Measurements from ENCODE around the gene STRAP.

Gene STRAP

GRCh38 chr12:15887043-15887817 lies 5.0 kb downstream of the STRAP start:
- no peaks in the 10 kb centered on the region for H3K27me3 Mint-ChIP-seq (ENCODE audit: low read depth, poor library complexity)

GRCh38 chr12:15892645-15893259 lies 10.6 kb downstream of the STRAP start:
- Mint-ChIP-seq H3K4me1 (no peaks in the 10 kb centered on the region), H3K27me3 (ENCODE audit: low read depth, poor library complexity) (no peaks in the 10 kb centered on the region), H3K36me3 (ENCODE audit: low read depth) (peaks cover 42% of the 10 kb centered on the region), H3K27ac (peak overlapping the region; percentile 54), H3K4me3 (no peak overlapping the region), H3K9me3 (no peaks in the 10 kb centered on the region)
- TF ChIP-seq, protein P1, sequence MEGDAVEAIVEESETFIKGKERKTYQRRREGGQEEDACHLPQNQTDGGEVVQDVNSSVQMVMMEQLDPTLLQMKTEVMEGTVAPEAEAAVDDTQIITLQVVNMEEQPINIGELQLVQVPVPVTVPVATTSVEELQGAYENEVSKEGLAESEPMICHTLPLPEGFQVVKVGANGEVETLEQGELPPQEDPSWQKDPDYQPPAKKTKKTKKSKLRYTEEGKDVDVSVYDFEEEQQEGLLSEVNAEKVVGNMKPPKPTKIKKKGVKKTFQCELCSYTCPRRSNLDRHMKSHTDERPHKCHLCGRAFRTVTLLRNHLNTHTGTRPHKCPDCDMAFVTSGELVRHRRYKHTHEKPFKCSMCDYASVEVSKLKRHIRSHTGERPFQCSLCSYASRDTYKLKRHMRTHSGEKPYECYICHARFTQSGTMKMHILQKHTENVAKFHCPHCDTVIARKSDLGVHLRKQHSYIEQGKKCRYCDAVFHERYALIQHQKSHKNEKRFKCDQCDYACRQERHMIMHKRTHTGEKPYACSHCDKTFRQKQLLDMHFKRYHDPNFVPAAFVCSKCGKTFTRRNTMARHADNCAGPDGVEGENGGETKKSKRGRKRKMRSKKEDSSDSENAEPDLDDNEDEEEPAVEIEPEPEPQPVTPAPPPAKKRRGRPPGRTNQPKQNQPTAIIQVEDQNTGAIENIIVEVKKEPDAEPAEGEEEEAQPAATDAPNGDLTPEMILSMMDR (IDR thresholded peaks at IDR 0.05): no peak
- DNase-seq: no peak

More at GRCh38 chr12:15887043-15887817, 5.0 kb downstream of the STRAP start:
- H3K4me1 Mint-ChIP-seq: peaks cover 23% of the 10 kb centered on the region
- no peak overlapping the region for H3K27ac Mint-ChIP-seq
- H3K4me3 Mint-ChIP-seq: no peak overlapping the region
- TF ChIP-seq, protein P1 (IDR thresholded peaks at IDR 0.05): no peak
- H3K36me3 Mint-ChIP-seq (ENCODE audit: low read depth): peaks cover 51% of the 10 kb centered on the region
- DNase-seq: no peak
- no peaks in the 10 kb centered on the region for H3K9me3 Mint-ChIP-seq

GRCh38 chr12:15893260-15893659 lies 11.1 kb downstream of the STRAP start:
- Mint-ChIP-seq H3K4me3 (no peak overlapping the region), H3K36me3 (ENCODE audit: low read depth) (peaks cover 42% of the 10 kb centered on the region), H3K9me3 (no peaks in the 10 kb centered on the region), H3K27me3 (ENCODE audit: low read depth, poor library complexity) (no peaks in the 10 kb centered on the region), H3K4me1 (no peaks in the 10 kb centered on the region), H3K27ac (no peak overlapping the region)
- TF ChIP-seq, protein P1 (IDR thresholded peaks at IDR 0.05): no peak
- no peak for DNase-seq

GRCh38 chr12:15896867-15897266 lies 14.7 kb downstream of the STRAP start:
- Mint-ChIP-seq H3K36me3 (ENCODE audit: low read depth) (peaks cover 54% of the 10 kb centered on the region), H3K27ac (no peak overlapping the region), H3K4me1 (no peaks in the 10 kb centered on the region), H3K27me3 (ENCODE audit: low read depth, poor library complexity) (no peaks in the 10 kb centered on the region), H3K9me3 (no peaks in the 10 kb centered on the region), H3K4me3 (no peak overlapping the region)
- TF ChIP-seq, protein P1 (IDR thresholded peaks at IDR 0.05): no peak
- no peak for DNase-seq

DNA sequence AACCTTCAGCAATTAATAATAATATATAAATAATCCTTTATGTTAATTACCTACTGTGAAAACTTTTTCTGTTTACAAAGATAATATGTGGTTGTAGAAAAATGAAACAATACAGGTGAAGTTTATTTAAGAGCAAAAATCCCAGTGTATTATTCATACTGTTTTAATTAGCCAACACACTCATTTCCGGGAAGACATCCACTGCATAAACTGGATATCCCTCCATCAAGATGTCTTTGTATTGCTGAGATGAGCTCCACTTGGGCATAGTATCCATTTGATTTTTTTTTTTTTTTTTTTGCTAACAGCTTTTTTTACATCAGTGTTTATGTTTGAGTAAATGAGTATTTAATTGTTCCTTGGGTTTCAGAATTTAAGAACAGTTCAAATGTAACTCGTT lies 15.2 kb downstream of the STRAP start:
- no peaks in the 10 kb centered on the region for H3K4me1 Mint-ChIP-seq
- TF ChIP-seq, protein P1 (IDR thresholded peaks at IDR 0.05): no peak
- no peak for DNase-seq
- H3K27me3 Mint-ChIP-seq (ENCODE audit: low read depth, poor library complexity): no peaks in the 10 kb centered on the region
- peaks cover 60% of the 10 kb centered on the region for H3K36me3 Mint-ChIP-seq (ENCODE audit: low read depth)
- H3K27ac Mint-ChIP-seq: no peak overlapping the region
- H3K9me3 Mint-ChIP-seq: no peaks in the 10 kb centered on the region
- no peak overlapping the region for H3K4me3 Mint-ChIP-seq

Data from nephron progenitor cell (in vitro differentiated cells).